ENCODE measurements around the gene ACP5. TPM values are rescaled to one million over a fixed set of nuclear protein-coding genes. Genes with fewer than 3 reads are reported as not detected.
"Not testable (repeated sequence)": the region's sequence is repeated elsewhere in the genome, so short reads cannot be mapped to it uniquely, and the experiment has no call there.

The ACP5 gene
- total RNA-seq, 1 experiment from 2014 or later, result 3.5 TPM

DNA sequence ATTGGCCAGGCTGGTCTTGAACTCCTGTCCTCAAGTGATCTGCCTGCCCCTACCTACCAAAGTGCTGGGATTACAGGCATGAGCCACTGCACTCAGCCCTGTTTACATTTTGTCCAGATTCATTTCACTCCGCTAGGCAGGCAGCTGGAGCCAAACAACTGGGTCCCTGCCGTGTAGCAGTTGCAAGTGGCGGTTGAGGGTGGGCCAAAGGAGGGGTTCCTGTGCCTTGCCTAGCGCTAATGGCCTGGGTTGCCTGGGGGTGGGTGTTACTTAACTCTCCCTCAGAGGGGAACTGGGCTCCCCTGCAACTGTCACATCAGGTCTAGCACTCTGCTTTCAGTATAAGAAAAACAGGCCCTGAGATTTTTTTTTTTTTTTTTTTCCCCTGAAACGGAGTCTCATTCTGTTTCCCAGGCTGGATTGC, 7.4 kb downstream of the ACP5 start:
- H4K20me1 ChIP-seq (ENCODE audit: insufficient read depth), result no peaks in the 10 kb centered on the region
- BruUV-seq (replicated peaks), result no TSS peak
- no peak overlapping the region for H2AFZ ChIP-seq
- TF ChIP-seq, protein P1, sequence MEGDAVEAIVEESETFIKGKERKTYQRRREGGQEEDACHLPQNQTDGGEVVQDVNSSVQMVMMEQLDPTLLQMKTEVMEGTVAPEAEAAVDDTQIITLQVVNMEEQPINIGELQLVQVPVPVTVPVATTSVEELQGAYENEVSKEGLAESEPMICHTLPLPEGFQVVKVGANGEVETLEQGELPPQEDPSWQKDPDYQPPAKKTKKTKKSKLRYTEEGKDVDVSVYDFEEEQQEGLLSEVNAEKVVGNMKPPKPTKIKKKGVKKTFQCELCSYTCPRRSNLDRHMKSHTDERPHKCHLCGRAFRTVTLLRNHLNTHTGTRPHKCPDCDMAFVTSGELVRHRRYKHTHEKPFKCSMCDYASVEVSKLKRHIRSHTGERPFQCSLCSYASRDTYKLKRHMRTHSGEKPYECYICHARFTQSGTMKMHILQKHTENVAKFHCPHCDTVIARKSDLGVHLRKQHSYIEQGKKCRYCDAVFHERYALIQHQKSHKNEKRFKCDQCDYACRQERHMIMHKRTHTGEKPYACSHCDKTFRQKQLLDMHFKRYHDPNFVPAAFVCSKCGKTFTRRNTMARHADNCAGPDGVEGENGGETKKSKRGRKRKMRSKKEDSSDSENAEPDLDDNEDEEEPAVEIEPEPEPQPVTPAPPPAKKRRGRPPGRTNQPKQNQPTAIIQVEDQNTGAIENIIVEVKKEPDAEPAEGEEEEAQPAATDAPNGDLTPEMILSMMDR (conservative IDR thresholded peaks at IDR 0.05), result no peak
- no peak for TF ChIP-seq EZH2 (IDR thresholded peaks at IDR 0.05; ENCODE audit: low read depth)
- POLR2A ChIA-PET (ENCODE audit: unreplicated experiment), result no interaction called here
- H3F3A ChIP-seq (ENCODE audit: insufficient read depth, low read depth), result 0 out of 2 replicates have a peak, but pooled peaks cover 8% of the 10 kb centered on the region
- H3K9me2 ChIP-seq (ENCODE audit: insufficient read depth), result no peaks in the 10 kb centered on the region
- H3K4me3 ChIP-seq, result no peak overlapping the region
- H3K9me3 ChIP-seq (ENCODE audit: insufficient read depth, low read depth), result no peaks in the 10 kb centered on the region
- no peak overlapping the region for H3K4me2 ChIP-seq
- no peak overlapping the region for H3K27ac ChIP-seq
- intact Hi-C loops (cut with micrococcal nuclease; ENCODE audit: unreplicated experiment), result no loop called here
- no peaks in the 10 kb centered on the region for H3K36me3 ChIP-seq (ENCODE audit: low read depth)
- CTCF ChIA-PET, result interaction anchor here (0.6 kb wide), 1 partner anchor 12 kb away, joined by 9 read pairs; no protein-coding TSS in a partner anchor
- H3K27me3 ChIP-seq (ENCODE audit: insufficient read depth, low read depth), result no peaks in the 10 kb centered on the region
- H3K79me2 ChIP-seq (ENCODE audit: low read depth), result no peaks in the 10 kb centered on the region
- no peaks in the 10 kb centered on the region for H3K4me1 ChIP-seq (replicated peaks; ENCODE audit: insufficient read depth)
- no peak for DNase-seq

DNA sequence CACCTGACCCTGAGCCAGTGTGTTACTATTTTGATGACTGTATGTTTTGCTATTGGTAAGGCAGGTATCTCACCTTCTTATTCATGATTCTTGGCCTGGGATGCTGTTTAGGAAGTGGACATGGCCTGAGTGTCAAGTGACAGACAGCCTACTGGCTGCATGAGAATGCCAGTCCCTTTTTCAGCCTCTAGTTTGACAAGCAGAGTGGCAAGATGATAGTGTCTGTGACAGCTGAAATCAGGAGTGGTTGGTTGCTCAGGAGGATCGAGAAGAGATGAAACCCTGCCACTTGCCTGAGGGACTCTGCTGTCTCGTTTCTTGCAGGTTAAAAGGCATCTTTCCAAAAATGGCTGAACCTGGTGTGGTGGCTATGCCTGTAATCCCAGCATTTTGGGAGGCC, 11.3 kb downstream of the ACP5 start:
- TF ChIP-seq, protein P1 (conservative IDR thresholded peaks at IDR 0.05), result no peak
- no peak for TF ChIP-seq EZH2 (IDR thresholded peaks at IDR 0.05; ENCODE audit: low read depth)
- intact Hi-C loops (cut with micrococcal nuclease; ENCODE audit: unreplicated experiment), result no loop called here
- H3K27me3 ChIP-seq (ENCODE audit: insufficient read depth, low read depth), result no peaks in the 10 kb centered on the region

DNA sequence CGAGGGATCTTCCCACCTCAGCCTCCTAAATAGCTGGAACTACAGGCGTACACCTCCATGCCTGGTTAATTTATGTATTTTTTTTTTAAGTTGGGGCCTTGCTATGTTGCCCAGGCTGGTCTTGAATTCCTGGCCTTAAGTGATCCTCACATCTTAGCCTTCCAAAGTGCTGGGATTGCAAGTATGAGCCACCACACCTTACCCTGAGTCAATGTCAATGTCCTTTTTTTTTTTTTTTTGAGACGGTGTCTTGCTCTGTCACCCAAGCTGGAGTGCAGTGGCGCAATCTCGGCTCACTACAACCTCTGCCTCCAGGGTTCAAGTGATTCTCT, 11.8 kb downstream of the ACP5 start:
- H3K4me3 ChIP-seq; POLR2A ChIA-PET (ENCODE audit: unreplicated experiment); H3K36me3 ChIP-seq (ENCODE audit: low read depth); H3K9me3 ChIP-seq (ENCODE audit: insufficient read depth, low read depth); BruUV-seq (replicated peaks); intact Hi-C loops (cut with micrococcal nuclease; ENCODE audit: unreplicated experiment); H3K4me1 ChIP-seq (replicated peaks; ENCODE audit: insufficient read depth); H3K27me3 ChIP-seq (ENCODE audit: insufficient read depth, low read depth); H3K4me2 ChIP-seq; DNase-seq; H4K20me1 ChIP-seq (ENCODE audit: insufficient read depth); H3K9me2 ChIP-seq (ENCODE audit: insufficient read depth); H3K79me2 ChIP-seq (ENCODE audit: low read depth); H3K27ac ChIP-seq; CTCF ChIA-PET; H2AFZ ChIP-seq: not testable (repeated sequence)
- H3F3A ChIP-seq (ENCODE audit: insufficient read depth, low read depth), result peaks cover 13% of the 10 kb centered on the region; the same call in 1 of the 2 replicates

More for the DNA sequence above, 11.3 kb downstream of the ACP5 start:
- Histone ChIP-seq H2AFZ (no peak overlapping the region), H3K4me2 (no peak overlapping the region), H3K4me3 (no peak overlapping the region), H4K20me1 (ENCODE audit: insufficient read depth) (no peaks in the 10 kb centered on the region), H3K27ac (no peak overlapping the region), H3K4me1 (replicated peaks; ENCODE audit: insufficient read depth) (no peaks in the 10 kb centered on the region), H3F3A (ENCODE audit: insufficient read depth, low read depth) (0 out of 2 replicates have a peak, but pooled peaks cover 10% of the 10 kb centered on the region), H3K9me2 (ENCODE audit: insufficient read depth) (no peaks in the 10 kb centered on the region), H3K9me3 (ENCODE audit: insufficient read depth, low read depth) (no peaks in the 10 kb centered on the region), H3K79me2 (ENCODE audit: low read depth) (no peaks in the 10 kb centered on the region), H3K36me3 (ENCODE audit: low read depth) (no peaks in the 10 kb centered on the region)
- BruUV-seq (replicated peaks), result no TSS peak
- CTCF ChIA-PET, result no interaction called here
- POLR2A ChIA-PET (ENCODE audit: unreplicated experiment), result no interaction called here
- DNase-seq, result no peak

DNA sequence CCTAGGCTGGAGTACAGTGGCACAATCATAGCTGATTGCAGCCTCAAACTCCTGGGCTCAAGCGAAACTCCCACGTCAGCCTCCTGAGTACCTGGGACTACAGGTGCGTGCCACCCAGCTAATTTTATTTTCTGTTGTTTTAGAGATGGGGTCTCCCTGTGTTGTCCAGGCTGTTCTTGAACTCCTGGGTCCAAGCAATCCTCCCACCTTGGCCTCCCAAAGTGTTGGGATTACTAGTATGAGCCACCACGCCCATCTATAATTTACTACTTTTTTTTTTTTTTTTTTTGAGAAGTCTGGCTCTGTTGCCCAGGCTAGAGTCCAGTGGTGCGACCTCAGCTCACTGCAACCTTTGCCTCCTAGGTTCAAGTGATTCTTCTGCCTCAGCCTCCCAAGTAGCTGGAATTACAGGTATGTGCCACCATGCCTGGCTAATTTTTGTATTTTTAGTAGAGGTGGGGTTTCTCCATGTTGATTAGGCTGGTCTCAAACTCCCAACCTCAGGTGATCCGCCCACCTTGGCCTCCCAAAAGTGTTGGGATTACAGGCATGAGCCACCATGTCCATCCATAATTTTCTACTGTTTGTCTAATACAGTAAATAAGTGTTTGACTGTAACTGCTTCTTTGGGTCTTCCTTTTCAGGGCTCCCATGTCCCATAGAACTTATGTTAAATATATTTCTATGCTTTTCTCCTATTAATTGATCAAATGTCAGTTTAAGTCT, 13.2 kb downstream of the ACP5 start:
- H4K20me1 ChIP-seq (ENCODE audit: insufficient read depth); H3K4me2 ChIP-seq; H3K4me3 ChIP-seq; H3K9me3 ChIP-seq (ENCODE audit: insufficient read depth, low read depth); BruUV-seq (replicated peaks); DNase-seq; H3K9me2 ChIP-seq (ENCODE audit: insufficient read depth); H3K27me3 ChIP-seq (ENCODE audit: insufficient read depth, low read depth); H3K4me1 ChIP-seq (replicated peaks; ENCODE audit: insufficient read depth); H3K36me3 ChIP-seq (ENCODE audit: low read depth); H3K27ac ChIP-seq; H2AFZ ChIP-seq; POLR2A ChIA-PET (ENCODE audit: unreplicated experiment): not testable (repeated sequence)
- CTCF ChIA-PET, result interaction anchor here (0.6 kb wide), 1 partner anchor 8 kb away, joined by 7 read pairs; no protein-coding TSS in a partner anchor
- intact Hi-C loops (cut with micrococcal nuclease; ENCODE audit: unreplicated experiment), result loop anchor here (5.0 kb wide), 1 partner anchor 233 kb away; the partner anchor contains the start of gene ZNF491
- H3F3A ChIP-seq (ENCODE audit: insufficient read depth, low read depth), result peaks cover 16% of the 10 kb centered on the region; the same call in 1 of the 2 replicates
- peaks cover 15% of the 10 kb centered on the region for H3K79me2 ChIP-seq (ENCODE audit: low read depth)

Data from PC-9 (cell line).